ENCODE measurements around the gene RNF6.

- no peak for TF ChIP-seq POLR2AphosphoS5 (IDR thresholded peaks at IDR 0.05; ENCODE audit: borderline replicate concordance, low read depth, low read length)
- TF ChIP-seq FOXP2 (optimal IDR thresholded peaks at IDR 0.05; ENCODE audit: control extremely low read depth, extremely low read length, insufficient read depth), result no peak
- TF ChIP-seq EZH2 (IDR thresholded peaks at IDR 0.05), result no peak
Measured at GRCh38 chr13:26184791-26185250, 37.3 kb downstream of the RNF6 start.

Data from SK-N-MC (cell line).